GM12891 (cell line): ENCODE measurements around the gene MAGI1.

Source experiments
- PAX5 ChIP-seq: IDR thresholded peaks from 2 replicates; pipeline ENCODE4 v1.6.1; 2011; ENCODE audit warnings: low read length, moderate library complexity, mild to moderate bottlenecking; ENCODE audit not compliant: insufficient read depth, severe bottlenecking
- POLR2A ChIP-seq: IDR thresholded peaks from 2 replicates; pipeline ENCODE4 v1.6.1; 2011; ENCODE audit warnings: low read depth, low read length, control low read depth
- POLR2AphosphoS5 ChIP-seq: IDR thresholded peaks from 2 replicates; pipeline ENCODE4 v1.6.1; 2011; ENCODE audit warnings: low read depth, low read length, control low read depth
- POU2F2 ChIP-seq: IDR thresholded peaks from 2 replicates; pipeline ENCODE4 v1.6.1; 2011; ENCODE audit warnings: low read depth, mild to moderate bottlenecking, control low read depth, low read length, moderate library complexity
- SPI1 ChIP-seq: IDR thresholded peaks from 2 replicates; pipeline ENCODE4 v1.6.1; 2011; ENCODE audit warnings: low read depth, low read length, control low read depth
- TAF1 ChIP-seq: IDR thresholded peaks from 2 replicates; pipeline ENCODE4 v1.6.1; 2011; ENCODE audit warnings: low read depth, low read length, control low read depth

- TF ChIP-seq POLR2A (no peak), SPI1 (no peak), POLR2AphosphoS5 (no peak), TAF1 (no peak), POU2F2 (no peak), PAX5 (no peak)
Observed at GRCh38 chr3:65597952-65598413, 440.7 kb downstream of the MAGI1 start.
